COLO668 (cell line): Measurements from ENCODE around the gene EYA2.
A peak's percentile ranks its signal among the peaks of the same experiment; 100 is the strongest.

Experiments
- DNase-seq: peaks from one replicate; lab custom pipeline; 2025; ENCODE audit not compliant: unreplicated experiment; lab: John Stamatoyannopoulos, UW

Gene EYA2

GRCh38 chr20:46975976-46976375, 81.3 kb downstream of the EYA2 start:
- no peak for DNase-seq

DNA sequence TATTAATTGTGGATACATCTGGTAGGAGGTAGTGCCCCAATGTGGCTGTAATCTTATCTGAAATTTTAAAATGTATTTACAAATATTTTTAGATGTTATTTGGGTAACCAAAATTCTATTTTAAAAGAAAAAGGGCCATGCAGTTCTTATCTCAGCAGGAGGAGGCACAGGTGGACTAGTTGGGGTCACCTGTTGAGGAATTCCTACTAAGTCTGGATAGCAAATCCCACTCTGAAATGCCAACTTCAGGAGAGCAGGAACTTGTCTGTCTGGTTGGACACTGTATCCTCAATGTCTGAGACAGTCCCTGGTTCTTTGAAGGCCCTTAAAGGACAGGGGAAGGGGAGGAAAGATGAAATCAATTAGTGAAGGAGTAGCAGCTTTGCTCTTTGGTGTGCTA, 82.6 kb downstream of the EYA2 start:
- DNase-seq: no peak

- DNase-seq: no peak
Measured at GRCh38 chr20:46977909-46978588, 83.4 kb downstream of the EYA2 start.

DNA sequence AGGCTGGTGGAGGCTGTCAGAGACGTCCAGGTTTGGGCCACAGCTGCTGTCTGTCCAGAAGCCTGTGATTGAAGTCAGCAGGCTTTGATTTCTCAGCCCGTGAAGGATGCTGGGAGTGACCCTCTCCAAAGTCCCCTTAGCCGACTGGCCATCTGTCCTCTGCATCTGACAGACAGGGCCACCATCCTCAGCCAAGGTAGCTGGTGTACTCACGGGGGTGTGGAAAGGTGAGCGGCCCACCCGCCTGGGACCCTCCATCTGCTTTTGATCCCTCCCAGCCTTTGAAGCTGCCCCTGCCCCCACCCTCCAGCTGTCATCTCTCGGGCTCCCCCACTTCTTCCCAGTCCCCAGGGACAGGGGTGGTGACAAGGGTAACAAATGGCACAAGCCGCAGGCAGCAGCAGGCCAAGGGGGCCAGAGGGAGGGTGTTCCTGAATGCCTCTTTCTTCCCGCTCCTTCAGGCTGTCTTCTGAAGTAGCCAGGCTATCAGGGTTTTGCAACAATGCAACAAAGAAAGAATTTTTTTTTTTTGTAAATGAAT, 84.4 kb downstream of the EYA2 start:
- no peak for DNase-seq

DNA sequence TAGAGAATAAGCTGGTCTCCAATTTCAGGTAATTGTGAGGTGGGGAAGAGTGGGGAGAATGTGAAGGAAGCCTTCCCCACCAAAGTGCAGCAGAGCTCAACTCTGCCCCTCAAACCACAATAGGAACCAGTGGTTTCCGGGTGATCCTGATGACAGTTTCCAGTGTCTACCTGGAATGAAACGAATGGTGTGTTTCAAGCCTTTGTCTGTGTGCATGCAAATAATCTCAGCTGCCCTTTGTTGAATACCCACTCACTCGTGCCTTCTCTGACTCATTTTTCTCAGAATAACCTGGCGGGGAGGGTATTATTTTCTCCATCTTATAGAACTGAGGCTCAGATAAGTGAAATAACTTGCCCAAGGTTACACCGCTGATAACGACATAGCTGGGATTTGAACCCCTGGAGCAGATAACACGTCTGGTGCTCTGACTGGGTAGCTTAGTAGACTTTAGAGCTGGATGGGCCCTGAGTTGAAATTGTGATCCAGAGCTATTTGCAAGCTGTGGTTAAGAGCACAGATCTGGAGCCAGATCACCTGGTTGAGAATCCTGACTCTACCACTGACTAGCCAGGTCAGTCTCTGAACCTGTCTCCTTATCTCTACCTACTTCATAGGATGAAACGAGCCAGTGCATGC, 85.1 kb downstream of the EYA2 start:
- no peak for DNase-seq

GRCh38 chr20:46981184-46981583, 86.5 kb downstream of the EYA2 start:
- no peak for DNase-seq

DNA sequence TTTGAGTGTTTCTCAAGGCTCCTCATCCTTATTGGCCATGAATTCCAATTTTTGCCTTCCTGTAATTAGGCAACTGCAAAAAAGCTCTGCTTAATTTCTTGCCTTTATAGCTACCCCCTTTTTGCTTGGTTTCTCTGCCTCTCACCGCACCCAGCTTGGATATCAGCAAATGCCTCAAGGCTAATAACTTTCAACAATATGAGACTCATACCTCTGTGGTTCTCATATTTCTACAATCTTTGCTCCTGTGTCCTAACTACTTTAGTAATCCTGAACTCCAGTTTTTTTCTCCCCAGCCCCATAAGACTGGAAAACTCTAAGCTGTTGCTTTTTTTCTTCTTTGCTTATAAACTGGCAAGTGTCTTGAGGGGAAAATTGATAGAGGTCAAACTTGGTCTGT, 88.8 kb downstream of the EYA2 start:
- DNase-seq: no peak

DNA sequence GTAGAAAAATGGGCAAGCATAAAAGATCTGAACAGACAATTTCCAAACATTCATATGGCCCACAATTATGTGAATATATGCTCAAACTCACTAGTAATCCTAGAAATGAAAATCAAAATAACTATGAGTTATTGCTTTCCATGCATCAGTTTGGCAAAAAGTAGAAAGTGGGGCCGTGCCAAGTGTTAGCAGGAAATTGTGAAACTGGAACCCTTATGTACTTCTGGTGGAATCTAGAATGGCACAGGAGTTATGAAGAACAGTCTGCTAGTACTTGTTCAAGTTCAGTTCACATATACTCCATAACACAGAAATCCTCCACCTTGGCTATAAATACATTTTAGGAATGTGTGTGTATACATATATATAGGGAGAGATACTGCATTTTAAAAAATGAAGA, 89.8 kb downstream of the EYA2 start:
- no peak for DNase-seq

DNA sequence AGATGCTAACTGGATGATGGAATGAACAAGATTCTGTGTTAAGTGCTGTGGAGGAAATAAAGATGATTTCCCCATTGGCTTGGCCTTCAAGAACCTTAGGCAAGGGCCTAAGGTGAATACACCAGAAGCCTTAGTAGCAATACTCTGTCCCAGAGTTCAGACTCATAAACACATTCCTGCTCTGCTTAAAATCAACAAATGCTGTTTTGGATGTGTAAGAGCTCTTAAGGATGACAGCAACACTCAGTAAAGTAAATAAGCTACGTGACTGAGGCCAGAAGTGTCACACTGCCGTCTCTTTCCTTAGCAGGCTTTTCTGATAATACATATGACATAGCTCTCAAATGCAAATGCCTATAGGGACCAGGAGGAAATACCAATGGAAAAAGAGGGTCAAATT, 90.6 kb downstream of the EYA2 start:
- DNase-seq: no peak

- DNase-seq: no peak
Measured at GRCh38 chr20:46985671-46986070, 91.0 kb downstream of the EYA2 start.

- no peak for DNase-seq
Measured at GRCh38 chr20:46987001-46987400, 92.4 kb downstream of the EYA2 start.

GRCh38 chr20:46990017-46990595, 95.5 kb downstream of the EYA2 start:
- DNase-seq: no peak

DNA sequence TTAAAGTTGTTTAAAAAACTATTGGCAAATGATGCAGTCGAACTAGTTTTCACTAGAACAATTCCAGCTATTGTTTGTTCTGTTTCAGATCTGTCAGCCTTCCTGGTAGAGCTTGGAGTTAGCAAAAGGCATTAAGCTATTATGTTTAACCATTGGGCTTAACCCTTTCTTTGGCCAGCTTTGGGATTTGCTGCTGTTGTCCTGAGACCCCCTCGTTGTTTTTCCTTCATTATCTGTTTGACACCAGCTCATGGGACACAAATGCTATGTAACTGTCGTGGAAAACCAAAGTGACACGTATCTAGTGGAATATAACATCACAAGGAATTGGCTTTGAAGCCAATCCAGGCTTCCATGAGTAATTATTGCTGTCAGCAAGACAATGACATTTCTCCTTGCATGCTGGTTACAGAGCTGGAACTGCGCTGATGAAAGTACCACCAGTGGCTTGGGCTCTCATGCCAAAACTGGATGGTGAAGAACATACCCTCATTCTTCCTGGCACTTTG, 96.0 kb downstream of the EYA2 start:
- DNase-seq: no peak

GRCh38 chr20:46991168-46991567, 96.5 kb downstream of the EYA2 start:
- no peak for DNase-seq

DNA sequence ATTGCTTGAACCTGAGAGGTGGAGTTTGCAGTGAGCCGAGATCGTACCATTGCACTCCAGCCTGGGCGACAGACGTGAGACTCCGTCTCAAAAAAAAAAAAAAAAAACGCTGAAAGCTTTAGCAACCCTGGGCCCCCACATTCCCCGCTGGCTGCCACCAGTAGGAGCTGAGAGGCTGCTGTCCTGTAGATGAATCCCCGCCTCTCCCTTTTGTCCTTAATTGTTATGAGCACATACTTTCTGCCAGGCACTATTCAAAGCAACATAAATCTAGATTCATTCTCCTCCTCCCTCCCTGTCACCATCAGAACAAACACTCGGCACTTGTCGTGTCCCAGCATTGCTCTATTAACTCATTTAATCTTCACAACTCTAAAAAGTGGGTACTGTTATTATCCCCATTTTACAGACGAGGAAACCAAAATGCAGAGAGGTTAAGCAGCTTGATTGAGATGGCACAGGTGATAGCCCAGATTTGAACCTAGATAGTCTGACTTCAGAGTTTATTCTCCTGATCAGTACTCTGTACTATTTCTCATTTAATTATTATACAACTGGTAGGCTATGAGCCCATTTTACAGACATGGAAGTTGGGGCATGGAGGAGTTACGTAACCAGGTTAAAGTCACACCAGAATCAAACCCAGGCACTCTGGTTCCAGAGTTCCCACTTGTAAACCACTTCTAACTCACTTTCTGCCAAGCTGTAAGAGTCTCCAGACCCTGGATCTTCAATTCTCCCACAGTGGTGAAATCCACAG, 97.4 kb downstream of the EYA2 start:
- DNase-seq: no peak

GRCh38 chr20:46992640-46993035, 98.0 kb downstream of the EYA2 start:
- peak; percentile 25 for DNase-seq

GRCh38 chr20:46993465-46994095, 98.9 kb downstream of the EYA2 start:
- no peak for DNase-seq

- DNase-seq: peak; percentile 13
Measured at GRCh38 chr20:46994341-46994740, 99.7 kb downstream of the EYA2 start.

DNA sequence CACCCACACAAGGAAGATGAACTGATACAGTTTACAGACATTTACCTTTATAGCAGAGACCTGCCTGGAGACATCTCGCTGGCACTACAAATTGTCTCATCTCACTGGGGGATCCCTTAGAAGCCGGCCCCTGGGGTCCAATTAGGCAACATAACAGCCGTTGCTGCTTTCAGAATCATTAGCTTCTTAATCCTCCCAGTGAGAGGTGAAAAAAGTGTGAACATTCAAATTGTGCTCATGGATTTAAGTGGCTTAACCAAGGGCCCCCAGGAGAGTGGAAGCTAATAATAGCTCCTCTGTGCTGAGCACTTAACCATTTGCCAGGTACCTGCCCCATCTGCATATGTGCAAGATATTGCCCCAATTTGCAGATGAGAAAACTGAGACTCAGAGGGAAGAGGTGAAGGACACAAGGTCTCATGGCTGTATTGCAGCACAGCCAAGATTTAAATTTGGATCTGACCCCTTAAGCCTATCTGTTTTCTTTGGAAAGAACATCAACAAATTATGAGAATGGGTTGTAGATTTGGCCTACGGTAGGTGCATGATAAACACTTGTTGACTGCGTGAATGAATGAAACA, 101.0 kb downstream of the EYA2 start:
- no peak for DNase-seq

GRCh38 chr20:46997187-46997586, 102.5 kb downstream of the EYA2 start:
- no peak for DNase-seq
